ENCODE results near the gene AMELY. TPM values are rescaled to one million over a fixed set of nuclear protein-coding genes. Genes with fewer than 3 reads are reported as not detected.
"Not testable (repeated sequence)": the region's sequence is repeated elsewhere in the genome, so short reads cannot be mapped to it uniquely, and the experiment has no call there.

The AMELY gene
- total RNA-seq, 1 experiment from 2014 or later: not detected

- Histone ChIP-seq H3K27me3 (replicated peaks; ENCODE audit: insufficient read depth, low read depth, low read length, poor library complexity) (no peaks in the 10 kb centered on the region), H3K27ac (ENCODE audit: low read depth, low read length, poor library complexity, severe bottlenecking) (no peak overlapping the region), H3K36me3 (ENCODE audit: insufficient read depth, low read length, poor library complexity, severe bottlenecking) (no peaks in the 10 kb centered on the region), H3K4me3 (ENCODE audit: low read depth, low read length, poor library complexity, severe bottlenecking) (no peak overlapping the region), H3K9me3 (ENCODE audit: low read depth, low read length, poor library complexity, severe bottlenecking) (no peaks in the 10 kb centered on the region), H3K4me1 (ENCODE audit: insufficient read depth, low read length, poor library complexity, severe bottlenecking) (no peaks in the 10 kb centered on the region)
- intact Hi-C loops (cut with micrococcal nuclease; ENCODE audit: unreplicated experiment): no loop called here
- CTCF ChIA-PET: no interaction called here
- DNase-seq (ENCODE audit: low spot score): no peak
- BruUV-seq (replicated peaks): no TSS peak
- no peak for TF ChIP-seq CTCF (conservative IDR thresholded peaks at IDR 0.05; ENCODE audit: low read depth, low read length)
- TF ChIP-seq EZH2 (IDR thresholded peaks at IDR 0.05; ENCODE audit: borderline replicate concordance, low read depth, low read length, poor library complexity, severe bottlenecking): no peak
- POLR2A ChIA-PET (ENCODE audit: low non-redundant PET): no interaction called here
These were observed 2.4 kb downstream of the AMELY start for GRCh38 chrY:6909118-6909521.

- intact Hi-C loops (cut with micrococcal nuclease; ENCODE audit: unreplicated experiment); POLR2A ChIA-PET (ENCODE audit: low non-redundant PET); DNase-seq (ENCODE audit: low spot score); H3K4me3 ChIP-seq (ENCODE audit: low read depth, low read length, poor library complexity, severe bottlenecking); H3K36me3 ChIP-seq (ENCODE audit: insufficient read depth, low read length, poor library complexity, severe bottlenecking); H3K27ac ChIP-seq (ENCODE audit: low read depth, low read length, poor library complexity, severe bottlenecking); H3K4me1 ChIP-seq (ENCODE audit: insufficient read depth, low read length, poor library complexity, severe bottlenecking); H3K27me3 ChIP-seq (replicated peaks; ENCODE audit: insufficient read depth, low read depth, low read length, poor library complexity); CTCF ChIA-PET; H3K9me3 ChIP-seq (ENCODE audit: low read depth, low read length, poor library complexity, severe bottlenecking); BruUV-seq (replicated peaks): not testable (repeated sequence)
These were observed 3.5 kb downstream of the AMELY start for GRCh38 chrY:6908021-6908420.

GRCh38 chrY:6907591-6907990 lies 4.0 kb downstream of the AMELY start:
- H3K4me1 ChIP-seq (ENCODE audit: insufficient read depth, low read length, poor library complexity, severe bottlenecking): no peaks in the 10 kb centered on the region
- intact Hi-C loops (cut with micrococcal nuclease; ENCODE audit: unreplicated experiment): no loop called here
- ChIA-PET POLR2A (ENCODE audit: low non-redundant PET) (no interaction called here), CTCF (no interaction called here)
- H3K9me3 ChIP-seq (ENCODE audit: low read depth, low read length, poor library complexity, severe bottlenecking): no peaks in the 10 kb centered on the region
- no peak overlapping the region for H3K27ac ChIP-seq (ENCODE audit: low read depth, low read length, poor library complexity, severe bottlenecking)
- no peak for TF ChIP-seq EZH2 (IDR thresholded peaks at IDR 0.05; ENCODE audit: borderline replicate concordance, low read depth, low read length, poor library complexity, severe bottlenecking)
- TF ChIP-seq CTCF (conservative IDR thresholded peaks at IDR 0.05; ENCODE audit: low read depth, low read length): no peak
- DNase-seq (ENCODE audit: low spot score): no peak
- H3K4me3 ChIP-seq (ENCODE audit: low read depth, low read length, poor library complexity, severe bottlenecking): no peak overlapping the region
- BruUV-seq (replicated peaks): no TSS peak
- H3K36me3 ChIP-seq (ENCODE audit: insufficient read depth, low read length, poor library complexity, severe bottlenecking): no peaks in the 10 kb centered on the region
- no peaks in the 10 kb centered on the region for H3K27me3 ChIP-seq (replicated peaks; ENCODE audit: insufficient read depth, low read depth, low read length, poor library complexity)

GRCh38 chrY:6902116-6902515 lies 9.4 kb downstream of the AMELY start:
- H3K9me3 ChIP-seq (ENCODE audit: low read depth, low read length, poor library complexity, severe bottlenecking); DNase-seq (ENCODE audit: low spot score); BruUV-seq (replicated peaks); H3K4me1 ChIP-seq (ENCODE audit: insufficient read depth, low read length, poor library complexity, severe bottlenecking); CTCF ChIA-PET; H3K36me3 ChIP-seq (ENCODE audit: insufficient read depth, low read length, poor library complexity, severe bottlenecking); intact Hi-C loops (cut with micrococcal nuclease; ENCODE audit: unreplicated experiment); H3K4me3 ChIP-seq (ENCODE audit: low read depth, low read length, poor library complexity, severe bottlenecking); POLR2A ChIA-PET (ENCODE audit: low non-redundant PET); H3K27ac ChIP-seq (ENCODE audit: low read depth, low read length, poor library complexity, severe bottlenecking); H3K27me3 ChIP-seq (replicated peaks; ENCODE audit: insufficient read depth, low read depth, low read length, poor library complexity): not testable (repeated sequence)

Measured in A673 (cell line).